Colonic mucosa (tissue), 4 donors: ENCODE data around the gene DNMT3B. TPM values are rescaled to one million over a fixed set of nuclear protein-coding genes. Genes with fewer than 3 reads are reported as not detected.

Experiments
- DNase-seq: peaks from one replicate; pipeline ENCODE4 v3.0.0-alpha.2; 2020
- H3K27ac ChIP-seq: fragments of 200-600 bp; one replicate; pipeline ENCODE4 v1.8.0; 2021
- H3K27me3 ChIP-seq: fragments of 200-600 bp; one replicate; pipeline ENCODE4 v1.8.0; 2021
- H3K36me3 ChIP-seq: fragments of 200-600 bp; one replicate; pipeline ENCODE4 v1.8.0; 2021
- H3K4me1 ChIP-seq: fragments of 200-600 bp; one replicate; pipeline ENCODE4 v1.8.0; 2021; ENCODE audit warnings: mild to moderate bottlenecking
- H3K4me3 ChIP-seq: fragments of 200-600 bp; one replicate; pipeline ENCODE4 v1.8.0; 2021
- H3K9ac ChIP-seq, 2 donors: one replicate each; pipeline ENCODE4 v1.7.0; 2013; ENCODE audit warnings: control low read depth in 2 of 2, low read depth in 2 of 2, low read length in 2 of 2
- H3K9me3 ChIP-seq: fragments of 200-600 bp; one replicate; pipeline ENCODE4 v1.8.0; 2021
- intact Hi-C: fragments of 100-400 bp; cut with DNase I; formaldehyde crosslinking; loops from one replicate; pipeline ENCODE4 v1.14.1; 2022
- total RNA-seq, 2 donors: library from RNA; stranded (reverse); fragmentation: NEBNext Ultra II Directional in 1 of 2; extraction: Animal tissue kit (Norgen Biotek cat#: 25700) in 1 of 2; gene quantifications; one replicate each; pipeline ENCODE4 v1.2.1, GENCODE V29; 2021
- TF ChIP-seq, protein P1 (sequence below): fragments of 200-600 bp; IDR thresholded peaks from one replicate; pipeline ENCODE4 v1.8.0; 2022; ENCODE audit warnings: antibody characterized with exemption, mild to moderate bottlenecking
- donor health status: healthy.
- donor health status: DM: no; HTN: no; CAD: no.
- donor health status: DM: no; HTN: no; CAD: no.

Gene DNMT3B
- total RNA-seq, 2 donors from 2014 or later = 0.80 to 3.3 TPM

DNA sequence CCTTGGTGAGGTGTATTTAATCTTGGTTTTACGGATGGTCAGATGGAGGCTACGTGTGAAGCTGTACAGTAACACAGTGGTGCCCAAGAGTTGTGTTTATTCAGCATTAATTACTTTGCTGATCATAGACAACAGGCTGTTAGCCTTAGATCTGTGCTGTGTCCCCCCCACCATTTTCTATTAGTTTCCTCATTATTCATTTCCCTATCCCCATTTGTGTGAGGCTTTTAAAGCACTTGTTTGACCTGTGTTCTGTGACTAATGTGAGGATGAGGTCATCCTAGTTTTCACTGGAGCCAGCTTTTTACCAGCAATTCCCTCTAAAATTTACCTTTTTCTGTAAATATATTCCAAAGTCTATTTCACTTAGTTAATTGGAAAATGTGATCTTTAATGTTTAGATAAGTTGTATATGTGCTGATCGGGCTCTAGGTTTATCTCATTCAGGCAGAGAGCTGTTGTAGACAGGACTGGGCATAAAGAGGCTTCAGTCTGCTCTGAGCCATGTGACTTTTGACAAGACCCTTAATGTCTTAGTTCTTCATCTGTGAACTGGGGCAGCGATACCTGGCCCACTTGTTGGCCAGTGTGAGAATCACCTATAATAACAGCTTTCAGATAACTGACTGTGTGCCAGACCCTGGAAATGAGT lies 66.0 kb downstream of the DNMT3B start:
- no peak for DNase-seq
- H3K4me1 ChIP-seq = no peaks in the 10 kb centered on the region
- H3K36me3 ChIP-seq = peaks cover 6% of the 10 kb centered on the region
- intact Hi-C loops = no loop called here
- no peak overlapping the region for H3K4me3 ChIP-seq
- TF ChIP-seq, protein P1, sequence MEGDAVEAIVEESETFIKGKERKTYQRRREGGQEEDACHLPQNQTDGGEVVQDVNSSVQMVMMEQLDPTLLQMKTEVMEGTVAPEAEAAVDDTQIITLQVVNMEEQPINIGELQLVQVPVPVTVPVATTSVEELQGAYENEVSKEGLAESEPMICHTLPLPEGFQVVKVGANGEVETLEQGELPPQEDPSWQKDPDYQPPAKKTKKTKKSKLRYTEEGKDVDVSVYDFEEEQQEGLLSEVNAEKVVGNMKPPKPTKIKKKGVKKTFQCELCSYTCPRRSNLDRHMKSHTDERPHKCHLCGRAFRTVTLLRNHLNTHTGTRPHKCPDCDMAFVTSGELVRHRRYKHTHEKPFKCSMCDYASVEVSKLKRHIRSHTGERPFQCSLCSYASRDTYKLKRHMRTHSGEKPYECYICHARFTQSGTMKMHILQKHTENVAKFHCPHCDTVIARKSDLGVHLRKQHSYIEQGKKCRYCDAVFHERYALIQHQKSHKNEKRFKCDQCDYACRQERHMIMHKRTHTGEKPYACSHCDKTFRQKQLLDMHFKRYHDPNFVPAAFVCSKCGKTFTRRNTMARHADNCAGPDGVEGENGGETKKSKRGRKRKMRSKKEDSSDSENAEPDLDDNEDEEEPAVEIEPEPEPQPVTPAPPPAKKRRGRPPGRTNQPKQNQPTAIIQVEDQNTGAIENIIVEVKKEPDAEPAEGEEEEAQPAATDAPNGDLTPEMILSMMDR = no peak
- H3K9me3 ChIP-seq = no peaks in the 10 kb centered on the region
- H3K27me3 ChIP-seq = no peaks in the 10 kb centered on the region
- H3K9ac ChIP-seq = no peak overlapping the region
- no peak overlapping the region for H3K27ac ChIP-seq

DNA sequence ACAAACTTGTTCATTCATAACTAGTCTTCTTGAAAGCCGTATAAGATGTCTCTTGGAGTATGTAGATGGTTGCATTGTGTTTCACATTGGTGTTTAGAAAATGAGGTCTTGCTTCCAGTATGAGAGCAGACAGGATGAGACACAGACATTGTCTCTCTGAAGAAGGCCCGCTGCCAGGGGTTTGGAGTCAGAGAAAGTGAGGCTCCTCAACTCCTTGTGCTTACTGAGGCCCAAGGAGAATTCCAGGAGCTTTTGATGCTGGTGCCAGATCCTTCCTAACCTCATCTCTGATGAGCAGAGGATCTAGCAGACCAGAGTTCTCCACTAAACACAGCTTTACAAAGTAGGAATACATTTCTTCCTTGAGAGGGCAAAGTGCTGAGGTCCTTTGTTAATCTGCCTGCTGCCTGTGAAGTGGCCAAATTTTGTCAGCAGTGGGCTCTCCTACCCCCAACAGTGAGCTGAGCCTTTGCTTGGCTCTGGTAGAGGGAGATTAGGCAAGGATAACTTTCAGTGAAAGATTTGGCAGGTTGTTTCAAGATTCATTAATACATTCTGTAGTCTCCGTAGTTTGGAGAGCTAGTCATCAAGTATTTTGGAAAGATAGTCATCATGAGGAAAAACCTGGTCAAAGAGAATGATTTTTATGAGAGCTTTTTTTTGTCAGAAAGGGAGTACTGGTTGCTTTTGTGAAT lies 67.3 kb downstream of the DNMT3B start:
- intact Hi-C loops = no loop called here

DNA sequence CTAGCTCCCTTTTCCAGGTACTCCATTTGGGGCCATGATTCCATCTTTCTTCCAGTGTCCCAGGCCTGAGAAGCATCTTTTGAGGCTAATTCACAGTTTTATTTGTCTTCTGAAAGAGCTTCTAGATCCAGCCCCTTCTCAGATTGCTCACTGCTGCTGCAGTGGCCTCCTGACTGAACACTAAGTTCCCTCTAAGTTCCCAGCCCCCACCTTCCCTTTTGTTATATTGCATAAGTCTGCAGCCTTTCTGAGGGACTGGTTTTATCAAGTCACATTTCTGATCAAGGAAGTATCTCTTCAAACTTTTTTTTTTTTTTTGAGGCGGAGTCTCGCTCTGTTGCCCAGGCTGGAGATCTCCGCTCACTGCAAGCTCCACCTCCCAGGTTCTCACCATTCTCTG lies 68.3 kb downstream of the DNMT3B start:
- Histone ChIP-seq H3K9ac (no peak overlapping the region), H3K4me1 (no peaks in the 10 kb centered on the region), H3K4me3 (no peak overlapping the region), H3K36me3 (peaks cover 6% of the 10 kb centered on the region), H3K9me3 (no peaks in the 10 kb centered on the region), H3K27me3 (no peaks in the 10 kb centered on the region), H3K27ac (no peak overlapping the region)
- intact Hi-C loops = no loop called here
- peak; percentile 28 for DNase-seq
- TF ChIP-seq, protein P1 = no peak

More for the DNA sequence above, 67.3 kb downstream of the DNMT3B start:
- no peaks in the 10 kb centered on the region for H3K27me3 ChIP-seq
- peaks cover 6% of the 10 kb centered on the region for H3K36me3 ChIP-seq
- TF ChIP-seq, protein P1 = no peak
- no peak for DNase-seq
- H3K4me3 ChIP-seq = no peak overlapping the region
- H3K9me3 ChIP-seq = no peaks in the 10 kb centered on the region
- H3K4me1 ChIP-seq = no peaks in the 10 kb centered on the region
- H3K27ac ChIP-seq = no peak overlapping the region
- no peak overlapping the region for H3K9ac ChIP-seq

DNA sequence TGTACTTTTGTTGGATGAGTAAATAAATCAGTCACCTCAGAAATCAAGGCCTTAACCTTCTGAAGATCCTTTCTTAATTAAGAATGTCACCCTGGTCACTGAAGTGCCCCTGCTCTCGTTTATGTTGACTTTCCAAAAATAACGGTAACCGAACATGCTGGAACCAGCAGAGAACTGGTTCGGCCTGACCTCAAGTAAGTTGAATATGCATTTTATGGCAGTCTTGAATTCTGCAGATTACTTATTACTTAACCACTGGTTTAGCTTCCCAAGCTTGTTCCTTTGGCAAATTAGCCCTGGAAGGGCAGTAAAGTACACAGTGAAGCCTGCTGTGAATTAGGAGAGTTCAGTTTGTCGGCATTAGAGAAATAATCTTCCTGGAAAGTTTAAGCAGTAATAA lies 69.8 kb downstream of the DNMT3B start:
- Histone ChIP-seq H3K27me3 (no peaks in the 10 kb centered on the region), H3K9me3 (no peaks in the 10 kb centered on the region), H3K4me3 (no peak overlapping the region), H3K36me3 (peaks cover 4% of the 10 kb centered on the region), H3K9ac (no peak overlapping the region), H3K27ac (no peak overlapping the region), H3K4me1 (no peaks in the 10 kb centered on the region)
- DNase-seq = no peak
- TF ChIP-seq, protein P1 = no peak
- intact Hi-C loops = no loop called here

DNA sequence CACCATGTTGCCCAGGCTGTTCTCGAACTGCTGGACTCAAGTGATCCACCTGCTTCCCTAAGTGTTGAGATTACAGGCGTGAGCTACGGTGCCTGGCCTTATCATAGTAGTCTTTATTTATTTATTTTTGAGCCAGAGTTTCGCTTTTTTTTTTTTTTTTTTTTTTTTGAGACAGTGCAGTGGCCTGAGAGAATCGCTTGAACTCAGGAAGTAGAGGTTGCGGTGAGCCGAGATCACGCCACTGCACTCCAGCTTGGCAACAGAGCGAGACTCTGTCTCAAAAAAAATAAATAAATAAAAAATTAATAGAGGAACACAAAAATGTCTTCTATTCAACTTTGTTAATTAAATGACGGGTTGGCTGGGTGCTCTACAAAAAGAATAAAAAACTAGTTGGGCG lies 70.5 kb downstream of the DNMT3B start:
- DNase-seq = no peak
- no peak overlapping the region for H3K4me3 ChIP-seq
- intact Hi-C loops = no loop called here

More for the DNA sequence above, 70.5 kb downstream of the DNMT3B start:
- Histone ChIP-seq H3K4me1 (no peaks in the 10 kb centered on the region), H3K9ac (no peak overlapping the region), H3K27me3 (no peaks in the 10 kb centered on the region), H3K9me3 (no peaks in the 10 kb centered on the region), H3K36me3 (peaks cover 2% of the 10 kb centered on the region), H3K27ac (no peak overlapping the region)
- TF ChIP-seq, protein P1 = no peak
